ENCODE measurements around the gene OR52M1. TPM values are rescaled to one million over a fixed set of nuclear protein-coding genes. Genes with fewer than 3 reads are reported as not detected.

OR52M1 gene
- total RNA-seq, 1 donor from 2014 or later, result not detected

DNA sequence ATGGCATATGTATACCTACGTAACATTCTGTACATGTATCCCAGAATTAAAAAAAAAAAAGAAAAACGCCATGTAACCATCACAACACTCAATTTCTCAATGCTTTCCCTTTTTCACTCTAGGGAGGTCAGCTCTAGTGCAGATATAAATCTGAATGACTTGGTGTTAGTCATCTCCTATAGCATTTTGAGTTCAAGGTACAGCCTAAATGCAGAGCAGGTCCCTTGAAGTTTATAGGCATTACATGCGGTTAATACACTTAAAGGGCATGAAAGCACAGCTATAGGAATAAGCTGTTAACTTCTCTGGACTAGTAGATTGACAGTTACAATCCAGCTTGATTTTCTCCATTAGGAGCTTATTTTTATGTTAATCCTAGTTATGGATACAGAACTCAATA lies 20.4 kb downstream of the OR52M1 start:
- Mint-ChIP-seq H3K36me3 (ENCODE audit: unreplicated experiment) (peaks cover 17% of the 10 kb centered on the region), H3K27ac (ENCODE audit: unreplicated experiment) (no peak overlapping the region), H3K4me1 (ENCODE audit: low read depth, unreplicated experiment) (no peaks in the 10 kb centered on the region), H3K27me3 (ENCODE audit: unreplicated experiment) (no peaks in the 10 kb centered on the region), H3K4me3 (ENCODE audit: unreplicated experiment) (no peak overlapping the region), H3K9me3 (ENCODE audit: unreplicated experiment) (peaks cover 2% of the 10 kb centered on the region)
- TF ChIP-seq, protein P1, sequence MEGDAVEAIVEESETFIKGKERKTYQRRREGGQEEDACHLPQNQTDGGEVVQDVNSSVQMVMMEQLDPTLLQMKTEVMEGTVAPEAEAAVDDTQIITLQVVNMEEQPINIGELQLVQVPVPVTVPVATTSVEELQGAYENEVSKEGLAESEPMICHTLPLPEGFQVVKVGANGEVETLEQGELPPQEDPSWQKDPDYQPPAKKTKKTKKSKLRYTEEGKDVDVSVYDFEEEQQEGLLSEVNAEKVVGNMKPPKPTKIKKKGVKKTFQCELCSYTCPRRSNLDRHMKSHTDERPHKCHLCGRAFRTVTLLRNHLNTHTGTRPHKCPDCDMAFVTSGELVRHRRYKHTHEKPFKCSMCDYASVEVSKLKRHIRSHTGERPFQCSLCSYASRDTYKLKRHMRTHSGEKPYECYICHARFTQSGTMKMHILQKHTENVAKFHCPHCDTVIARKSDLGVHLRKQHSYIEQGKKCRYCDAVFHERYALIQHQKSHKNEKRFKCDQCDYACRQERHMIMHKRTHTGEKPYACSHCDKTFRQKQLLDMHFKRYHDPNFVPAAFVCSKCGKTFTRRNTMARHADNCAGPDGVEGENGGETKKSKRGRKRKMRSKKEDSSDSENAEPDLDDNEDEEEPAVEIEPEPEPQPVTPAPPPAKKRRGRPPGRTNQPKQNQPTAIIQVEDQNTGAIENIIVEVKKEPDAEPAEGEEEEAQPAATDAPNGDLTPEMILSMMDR (IDR thresholded peaks at IDR 0.05; ENCODE audit: partially characterized antibody, unreplicated experiment), result no peak
- no peak for DNase-seq

GRCh38 chr11:4569075-4569474 lies 24.1 kb downstream of the OR52M1 start:
- no peaks in the 10 kb centered on the region for H3K27me3 Mint-ChIP-seq (ENCODE audit: unreplicated experiment)
- H3K36me3 Mint-ChIP-seq (ENCODE audit: unreplicated experiment), result peaks cover 5% of the 10 kb centered on the region
- TF ChIP-seq, protein P1 (IDR thresholded peaks at IDR 0.05; ENCODE audit: partially characterized antibody, unreplicated experiment), result no peak
- no peaks in the 10 kb centered on the region for H3K9me3 Mint-ChIP-seq (ENCODE audit: unreplicated experiment)
- H3K4me3 Mint-ChIP-seq (ENCODE audit: unreplicated experiment), result no peak overlapping the region
- no peak for DNase-seq
- H3K4me1 Mint-ChIP-seq (ENCODE audit: low read depth, unreplicated experiment), result no peaks in the 10 kb centered on the region
- H3K27ac Mint-ChIP-seq (ENCODE audit: unreplicated experiment), result no peak overlapping the region

DNA sequence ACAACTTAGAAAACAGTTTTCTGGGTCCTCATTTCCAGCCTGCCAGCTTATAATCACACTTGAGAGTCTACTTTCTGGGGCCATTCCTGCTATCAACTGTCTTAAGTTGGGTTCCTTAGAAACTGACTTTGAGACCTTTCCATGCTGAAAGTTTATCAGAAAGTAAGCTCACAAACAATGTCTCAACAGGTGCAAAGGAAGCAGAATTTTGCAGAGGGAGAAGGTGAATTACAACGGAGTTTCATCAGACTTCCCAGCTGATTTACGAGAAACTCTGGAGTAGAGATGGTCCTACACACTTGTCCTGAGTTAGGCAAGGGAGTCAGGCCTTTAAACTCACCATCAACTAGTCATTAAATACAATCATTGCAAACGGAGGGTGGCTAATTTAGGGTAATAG lies 31.9 kb downstream of the OR52M1 start:
- TF ChIP-seq, protein P1 (IDR thresholded peaks at IDR 0.05; ENCODE audit: partially characterized antibody, unreplicated experiment), result no peak
- Mint-ChIP-seq H3K36me3 (ENCODE audit: unreplicated experiment) (no peaks in the 10 kb centered on the region), H3K27me3 (ENCODE audit: unreplicated experiment) (no peaks in the 10 kb centered on the region), H3K9me3 (ENCODE audit: unreplicated experiment) (no peaks in the 10 kb centered on the region), H3K27ac (ENCODE audit: unreplicated experiment) (no peak overlapping the region), H3K4me1 (ENCODE audit: low read depth, unreplicated experiment) (no peaks in the 10 kb centered on the region), H3K4me3 (ENCODE audit: unreplicated experiment) (no peak overlapping the region)
- DNase-seq, result no peak

DNA sequence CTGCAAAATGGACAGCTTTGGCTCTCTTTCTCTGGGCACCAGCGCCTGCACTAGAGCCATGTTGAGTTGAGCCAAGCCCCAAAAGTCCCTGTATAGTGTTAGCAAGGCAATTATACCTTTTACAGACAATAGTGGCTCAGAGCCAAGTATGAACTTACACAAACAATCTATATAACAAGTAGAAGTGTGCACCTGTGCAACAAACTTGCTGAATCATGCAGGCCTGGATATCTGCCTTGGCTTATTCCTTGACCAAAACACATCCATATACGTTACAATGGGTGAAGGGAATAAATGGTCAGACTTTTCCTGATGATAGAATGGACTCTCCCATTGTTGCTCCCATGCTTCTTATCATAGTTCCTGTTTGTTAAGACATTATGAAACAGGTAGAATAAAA lies 32.8 kb downstream of the OR52M1 start:
- no peak overlapping the region for H3K4me3 Mint-ChIP-seq (ENCODE audit: unreplicated experiment)
- no peaks in the 10 kb centered on the region for H3K27me3 Mint-ChIP-seq (ENCODE audit: unreplicated experiment)
- no peaks in the 10 kb centered on the region for H3K36me3 Mint-ChIP-seq (ENCODE audit: unreplicated experiment)
- DNase-seq, result no peak
- no peaks in the 10 kb centered on the region for H3K9me3 Mint-ChIP-seq (ENCODE audit: unreplicated experiment)
- no peaks in the 10 kb centered on the region for H3K4me1 Mint-ChIP-seq (ENCODE audit: low read depth, unreplicated experiment)
- no peak overlapping the region for H3K27ac Mint-ChIP-seq (ENCODE audit: unreplicated experiment)
- TF ChIP-seq, protein P1 (IDR thresholded peaks at IDR 0.05; ENCODE audit: partially characterized antibody, unreplicated experiment), result no peak

GRCh38 chr11:4578624-4579023 lies 33.6 kb downstream of the OR52M1 start:
- Mint-ChIP-seq H3K4me3 (ENCODE audit: unreplicated experiment) (no peak overlapping the region), H3K4me1 (ENCODE audit: low read depth, unreplicated experiment) (no peaks in the 10 kb centered on the region), H3K27ac (ENCODE audit: unreplicated experiment) (no peak overlapping the region), H3K36me3 (ENCODE audit: unreplicated experiment) (no peaks in the 10 kb centered on the region), H3K27me3 (ENCODE audit: unreplicated experiment) (no peaks in the 10 kb centered on the region), H3K9me3 (ENCODE audit: unreplicated experiment) (no peaks in the 10 kb centered on the region)
- TF ChIP-seq, protein P1 (IDR thresholded peaks at IDR 0.05; ENCODE audit: partially characterized antibody, unreplicated experiment), result no peak
- DNase-seq, result no peak

All from glutamatergic neuron (in vitro differentiated cells).